Panc1 (cell line): ENCODE results near the gene ZNF322.

Experiments used
- CTCF ChIP-seq: fragments of 450-650 bp; IDR thresholded peaks from 2 replicates; pipeline ENCODE4 v1.5.1; 2017; ENCODE audit warnings: mild to moderate bottlenecking
- REST ChIP-seq, 2 experiments: IDR thresholded peaks; 2 replicates each; pipeline ENCODE4 v1.6.1; 2011 to 2012; ENCODE audit warnings: low read depth in 2 of 2, control low read depth in 1 of 2, low read length in 1 of 2, mild to moderate bottlenecking in 1 of 2, moderate library complexity in 1 of 2; ENCODE audit not compliant: insufficient read depth in 1 of 2
- SIN3A ChIP-seq: IDR thresholded peaks from 2 replicates; pipeline ENCODE4 v1.6.1; 2012; ENCODE audit warnings: low read depth, mild to moderate bottlenecking, low read length, moderate library complexity, borderline replicate concordance; ENCODE audit not compliant: insufficient read depth

- TF ChIP-seq REST (IDR thresholded peaks at IDR 0.05; ENCODE audit: insufficient read depth in 1 of 2, low read depth in 2 of 2, low read length in 1 of 2) (no peak), CTCF (no peak), SIN3A (0 out of 2 replicates have a peak, but pooled peaks have one; percentile 62)
Measured at GRCh38 chr6:26659042-26659999, at the start of gene ZNF322.
